Measurements from ENCODE around the gene CATSPER1. TPM values are rescaled to one million over a fixed set of nuclear protein-coding genes. Genes with fewer than 3 reads are reported as not detected.

The CATSPER1 gene
- total RNA-seq, 4 donors from 2014 or later: not detected

DNA sequence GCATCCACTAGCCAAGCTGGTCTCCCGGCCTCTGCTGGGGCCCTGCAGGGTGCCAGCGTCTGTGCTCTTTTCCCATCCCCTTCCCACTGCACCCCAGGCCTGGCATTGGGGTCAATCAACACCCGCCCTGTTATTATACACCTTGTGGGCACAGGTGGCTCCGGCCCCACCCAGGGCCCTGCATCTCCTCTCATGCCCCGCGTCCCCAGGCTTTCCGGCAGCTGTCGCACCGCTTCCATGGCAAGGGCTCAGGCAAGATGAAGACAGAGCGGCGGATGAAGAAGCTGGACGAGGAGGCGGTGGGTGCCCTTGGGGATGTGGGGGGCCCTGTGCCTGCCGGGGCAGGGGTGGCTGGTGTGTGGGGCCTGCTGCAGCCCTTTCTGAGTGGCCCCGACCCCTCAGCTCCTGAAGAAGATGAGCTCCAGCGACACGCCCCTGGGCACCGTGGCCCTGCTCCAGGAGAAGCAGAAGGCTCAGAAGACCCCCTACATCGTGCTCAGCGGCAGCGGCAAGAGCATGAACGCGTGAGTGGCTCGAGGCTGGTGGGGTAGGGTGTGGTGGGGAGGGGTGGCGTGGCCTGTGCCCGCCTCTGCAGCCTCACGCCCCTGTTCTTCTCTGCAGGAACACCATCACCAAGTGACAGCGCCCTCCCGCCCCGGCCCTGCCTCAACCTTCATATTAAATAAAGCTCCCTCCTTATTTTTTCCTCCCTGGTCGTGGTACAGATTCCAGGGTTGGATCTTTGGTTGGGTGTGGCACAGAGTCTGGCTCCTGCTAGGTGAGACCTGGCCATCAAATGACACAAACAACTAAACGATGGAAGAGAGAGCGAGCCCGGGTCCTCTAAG is 47.7 kb downstream of the CATSPER1 start:
- no peaks in the 10 kb centered on the region for H3K9me3 ChIP-seq
- peaks cover 0 to 38% (median 0%) of the 10 kb centered on the region in 3 donors for H3K36me3 ChIP-seq
- H3K4me1 ChIP-seq: no peaks in the 10 kb centered on the region
- no peak overlapping the region for H3K27ac ChIP-seq
- no peak for DNase-seq
- H3K4me3 ChIP-seq: no peak overlapping the region
- no peaks in the 10 kb centered on the region for H3K27me3 ChIP-seq
- TF ChIP-seq POLR2A (IDR thresholded peaks at IDR 0.05): no peak
- TF ChIP-seq, protein P1, sequence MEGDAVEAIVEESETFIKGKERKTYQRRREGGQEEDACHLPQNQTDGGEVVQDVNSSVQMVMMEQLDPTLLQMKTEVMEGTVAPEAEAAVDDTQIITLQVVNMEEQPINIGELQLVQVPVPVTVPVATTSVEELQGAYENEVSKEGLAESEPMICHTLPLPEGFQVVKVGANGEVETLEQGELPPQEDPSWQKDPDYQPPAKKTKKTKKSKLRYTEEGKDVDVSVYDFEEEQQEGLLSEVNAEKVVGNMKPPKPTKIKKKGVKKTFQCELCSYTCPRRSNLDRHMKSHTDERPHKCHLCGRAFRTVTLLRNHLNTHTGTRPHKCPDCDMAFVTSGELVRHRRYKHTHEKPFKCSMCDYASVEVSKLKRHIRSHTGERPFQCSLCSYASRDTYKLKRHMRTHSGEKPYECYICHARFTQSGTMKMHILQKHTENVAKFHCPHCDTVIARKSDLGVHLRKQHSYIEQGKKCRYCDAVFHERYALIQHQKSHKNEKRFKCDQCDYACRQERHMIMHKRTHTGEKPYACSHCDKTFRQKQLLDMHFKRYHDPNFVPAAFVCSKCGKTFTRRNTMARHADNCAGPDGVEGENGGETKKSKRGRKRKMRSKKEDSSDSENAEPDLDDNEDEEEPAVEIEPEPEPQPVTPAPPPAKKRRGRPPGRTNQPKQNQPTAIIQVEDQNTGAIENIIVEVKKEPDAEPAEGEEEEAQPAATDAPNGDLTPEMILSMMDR (IDR thresholded peaks at IDR 0.05): no peak

DNA sequence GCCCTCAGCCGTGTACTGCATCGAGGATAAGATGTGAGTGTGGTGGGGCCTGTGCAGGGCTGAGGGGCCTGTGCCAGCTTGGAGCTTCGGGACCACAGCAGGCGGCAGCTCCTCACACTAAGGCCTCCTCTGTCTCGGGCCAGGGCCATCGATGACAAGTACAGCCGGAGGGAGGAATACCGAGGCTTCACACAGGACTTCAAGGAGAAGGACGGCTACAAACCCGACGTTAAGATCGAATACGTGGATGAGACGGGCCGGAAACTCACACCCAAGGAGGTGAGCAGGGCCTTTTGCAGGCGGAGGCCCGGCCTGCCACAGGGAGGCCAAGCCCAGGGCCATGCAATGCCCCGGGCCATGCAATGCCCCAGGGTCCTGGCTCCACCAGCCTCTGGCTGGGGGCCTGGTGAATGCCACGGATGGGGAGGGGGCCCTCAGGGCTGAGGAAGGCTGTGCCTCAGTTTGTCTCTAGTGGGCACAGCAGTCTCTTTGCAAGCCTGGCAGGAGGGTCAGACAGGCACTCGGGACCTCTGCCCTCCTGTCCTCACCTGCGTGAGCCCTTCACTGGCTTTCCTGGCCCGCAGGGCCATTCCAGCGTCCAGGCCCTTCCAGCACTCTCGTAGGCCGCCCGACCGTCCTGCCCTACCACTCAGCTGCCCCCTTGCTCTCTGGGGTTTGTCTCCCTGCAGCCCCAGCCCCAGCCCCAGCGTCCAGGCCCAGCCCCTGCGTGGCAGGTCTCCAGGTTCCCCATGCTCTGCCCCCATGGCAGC is 48.5 kb downstream of the CATSPER1 start:
- no peaks in the 10 kb centered on the region for H3K4me1 ChIP-seq
- TF ChIP-seq POLR2A (IDR thresholded peaks at IDR 0.05): no peak
- TF ChIP-seq, protein P1 (IDR thresholded peaks at IDR 0.05): no peak
- no peak overlapping the region for H3K27ac ChIP-seq
- H3K9me3 ChIP-seq: no peaks in the 10 kb centered on the region
- no peak for DNase-seq
- peaks cover 0 to 45% (median 0%) of the 10 kb centered on the region in 3 donors for H3K36me3 ChIP-seq
- H3K27me3 ChIP-seq: no peaks in the 10 kb centered on the region
- H3K4me3 ChIP-seq: no peak overlapping the region

DNA sequence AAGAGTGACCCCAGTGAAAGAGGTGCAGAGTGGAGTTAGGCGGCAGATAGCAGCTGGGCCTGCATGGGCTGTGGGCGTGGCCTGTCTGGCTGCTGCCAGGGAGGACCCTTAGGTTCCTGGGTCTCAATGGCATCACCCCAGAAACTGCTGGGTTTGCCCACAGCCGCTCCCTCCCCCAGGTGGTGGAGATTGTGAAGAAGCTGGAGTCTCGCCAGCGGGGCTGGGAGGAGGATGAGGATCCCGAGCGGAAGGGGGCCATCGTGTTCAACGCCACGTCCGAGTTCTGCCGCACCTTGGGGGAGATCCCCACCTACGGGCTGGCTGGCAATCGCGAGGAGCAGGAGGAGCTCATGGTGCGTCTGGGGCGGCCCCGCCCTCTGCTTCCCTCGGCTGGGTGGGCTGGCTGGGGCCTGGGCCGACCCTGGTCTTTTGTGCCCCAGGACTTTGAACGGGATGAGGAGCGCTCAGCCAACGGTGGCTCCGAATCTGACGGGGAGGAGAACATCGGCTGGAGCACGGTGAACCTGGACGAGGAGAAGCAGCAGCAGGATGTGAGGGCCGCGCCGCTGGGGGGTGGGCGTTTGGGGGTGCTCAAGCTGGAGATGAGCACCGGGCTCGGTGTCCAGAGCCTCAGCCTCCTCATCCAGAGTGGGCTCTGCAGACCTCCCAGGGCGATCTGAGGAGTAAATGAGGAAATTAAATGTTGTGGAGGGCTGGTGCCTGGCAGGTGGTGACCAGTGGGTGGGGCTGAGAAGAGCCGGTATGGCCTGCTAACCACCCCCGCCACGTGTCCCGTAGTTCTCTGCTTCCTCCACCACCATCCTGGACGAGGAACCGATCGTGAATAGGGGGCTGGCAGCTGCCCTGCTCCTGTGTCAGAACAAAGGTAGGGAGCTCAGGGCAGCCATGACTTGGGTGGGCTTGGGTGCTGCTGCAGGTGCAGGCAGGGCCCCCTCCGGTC is 49.8 kb downstream of the CATSPER1 start:
- DNase-seq: no peak
- Histone ChIP-seq H3K4me1 (no peaks in the 10 kb centered on the region), H3K4me3 (no peak overlapping the region), H3K27ac (no peak overlapping the region), H3K36me3 (peaks cover 0 to 55% (median 0%) of the 10 kb centered on the region in 3 donors), H3K27me3 (no peaks in the 10 kb centered on the region), H3K9me3 (no peaks in the 10 kb centered on the region)
- TF ChIP-seq, protein P1 (IDR thresholded peaks at IDR 0.05): no peak
- no peak for TF ChIP-seq POLR2A (IDR thresholded peaks at IDR 0.05)

DNA sequence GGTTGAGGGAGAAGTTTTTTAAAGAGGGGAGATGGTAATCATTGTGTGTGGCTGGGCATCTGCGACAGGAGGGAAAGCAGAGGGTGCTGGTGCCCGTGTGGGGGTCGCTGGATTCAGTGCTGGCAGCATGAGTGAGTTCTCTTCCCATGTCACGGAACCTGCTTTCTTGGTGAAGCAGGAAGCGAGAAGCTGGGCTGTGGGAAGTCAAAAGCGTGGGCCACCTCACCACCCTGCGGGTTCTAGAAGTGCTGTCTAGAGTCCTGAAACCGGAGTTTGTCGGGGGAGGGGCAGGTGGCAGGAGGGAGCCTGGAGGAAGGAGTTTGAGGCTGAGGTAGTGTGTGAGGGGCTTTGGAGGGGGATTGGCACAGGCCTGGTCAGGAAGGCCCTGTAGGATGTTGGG is 50.5 kb downstream of the CATSPER1 start:
- peaks cover 0 to 55% (median 0%) of the 10 kb centered on the region in 3 donors for H3K36me3 ChIP-seq
- no peak overlapping the region for H3K27ac ChIP-seq
- H3K4me3 ChIP-seq: no peak overlapping the region
- DNase-seq: no peak
- H3K27me3 ChIP-seq: no peaks in the 10 kb centered on the region
- no peak for TF ChIP-seq POLR2A (IDR thresholded peaks at IDR 0.05)
- TF ChIP-seq, protein P1 (IDR thresholded peaks at IDR 0.05): no peak
- H3K4me1 ChIP-seq: no peaks in the 10 kb centered on the region
- no peaks in the 10 kb centered on the region for H3K9me3 ChIP-seq
